Dedifferentiated amniotic fluid mesenchymal stem cell (primary cell): ENCODE measurements around the gene NAGPA.
A peak's percentile ranks its signal among the peaks of the same experiment; 100 is the strongest.
"Not testable (repeated sequence)": the region's sequence is repeated elsewhere in the genome, so short reads cannot be mapped to it uniquely, and the experiment has no call there.

Experiments
- DNase-seq: peaks from one replicate; pipeline ENCODE4 v3.0.0-alpha.2; 2016; ENCODE audit errors: extremely low spot score

The NAGPA gene

DNA sequence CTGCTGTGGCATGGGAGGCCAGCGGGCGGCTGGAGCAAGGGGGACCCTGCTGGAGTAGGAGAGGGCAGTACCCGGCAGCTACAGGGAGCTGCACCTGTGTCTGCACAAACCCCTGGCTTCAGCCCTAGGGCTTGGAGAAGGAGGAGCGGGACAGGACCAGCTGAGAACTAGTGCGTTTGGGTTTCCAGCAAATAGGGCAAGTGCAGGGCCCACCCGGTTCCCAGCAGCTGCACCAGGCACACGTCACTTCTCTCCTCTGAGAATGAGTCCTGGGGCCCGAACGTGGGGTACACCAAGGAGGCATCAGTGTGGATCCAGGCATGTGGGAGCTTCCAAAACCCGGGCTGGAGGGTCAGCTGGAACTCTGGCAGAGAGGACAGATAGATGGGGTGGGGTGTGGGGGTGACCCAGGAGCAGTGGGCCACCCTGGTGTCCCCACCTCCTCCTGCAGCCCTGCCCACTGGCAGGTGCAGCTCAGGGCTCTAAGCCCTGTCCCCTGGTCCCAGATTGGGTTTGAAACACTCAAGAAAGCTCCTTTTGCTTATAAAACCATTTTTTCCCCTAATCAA lies 26.4 kb upstream of the NAGPA start:
- no peak for DNase-seq

DNA sequence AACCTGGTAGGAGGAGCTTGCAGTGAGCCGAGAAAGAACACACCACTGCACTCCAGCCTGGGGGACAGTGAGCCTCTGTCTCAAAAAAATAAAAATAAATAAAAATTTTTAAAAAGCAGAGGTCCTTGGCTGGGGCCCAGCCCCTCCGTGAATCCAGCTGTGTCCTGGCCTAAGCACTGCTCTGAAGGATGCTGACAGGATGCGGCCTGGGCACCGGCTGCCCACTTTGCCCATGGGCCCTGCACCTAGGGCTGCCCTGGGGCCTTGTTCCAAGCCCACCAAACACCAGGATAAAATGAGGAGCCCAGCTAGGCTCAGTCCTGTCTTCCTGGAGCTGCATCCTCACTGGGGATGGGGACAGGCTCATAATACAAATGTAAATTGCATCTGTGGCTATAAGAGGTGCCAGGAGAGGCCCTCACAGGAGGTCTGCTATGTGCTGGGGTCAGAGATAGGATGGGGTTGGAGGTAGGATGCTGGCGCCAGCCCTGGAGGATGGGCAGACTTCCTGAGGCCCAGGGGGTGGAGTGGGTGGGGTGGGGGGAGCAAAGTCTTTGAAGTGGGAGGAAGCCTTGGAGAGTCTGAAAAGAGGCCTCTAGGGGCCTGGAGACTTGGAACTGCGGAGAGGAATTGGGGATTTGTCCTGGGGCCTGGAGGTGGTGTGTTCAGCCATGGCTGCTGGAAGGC lies 25.8 kb upstream of the NAGPA start:
- DNase-seq: no peak

DNA sequence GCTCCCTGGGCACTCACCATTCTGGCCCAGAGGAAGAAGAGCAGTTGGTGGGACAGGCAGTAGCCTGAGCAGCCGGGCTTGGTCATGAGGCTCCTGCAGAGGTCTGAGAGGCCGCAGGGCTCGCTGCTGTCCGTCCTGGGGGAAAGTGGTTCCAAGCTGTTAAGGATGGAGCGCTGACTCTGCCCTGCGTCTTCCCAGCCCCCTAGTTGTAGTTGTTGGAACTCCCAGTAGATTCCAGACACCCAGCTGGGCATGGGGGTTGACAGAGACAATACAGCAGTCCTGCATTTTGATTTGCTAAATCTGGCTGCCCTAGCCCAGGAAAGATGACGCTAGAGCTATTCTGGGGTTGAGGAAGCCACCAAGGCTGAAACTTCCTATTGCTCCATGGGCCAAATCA lies 24.7 kb upstream of the NAGPA start:
- DNase-seq: no peak

DNA sequence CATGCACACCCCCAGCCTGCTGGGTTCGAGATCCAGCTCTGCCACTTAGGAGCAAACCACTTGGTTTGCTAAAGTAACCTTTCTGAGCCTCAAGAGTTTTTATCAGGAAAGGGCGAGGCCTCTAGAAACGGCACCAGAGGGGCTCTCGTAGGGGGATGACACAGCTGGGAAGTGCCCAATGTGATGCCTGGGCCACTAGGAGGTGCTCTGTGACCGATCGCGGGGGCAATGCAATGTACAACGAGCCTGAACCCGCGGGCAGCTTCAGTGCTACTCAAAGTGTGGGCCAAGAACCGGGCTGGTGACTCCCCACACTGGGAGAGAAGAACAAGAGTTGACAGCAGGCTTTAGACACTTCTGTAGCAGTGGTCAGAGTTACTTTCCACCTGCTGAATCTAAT lies 22.6 kb upstream of the NAGPA start:
- DNase-seq: no peak

DNA sequence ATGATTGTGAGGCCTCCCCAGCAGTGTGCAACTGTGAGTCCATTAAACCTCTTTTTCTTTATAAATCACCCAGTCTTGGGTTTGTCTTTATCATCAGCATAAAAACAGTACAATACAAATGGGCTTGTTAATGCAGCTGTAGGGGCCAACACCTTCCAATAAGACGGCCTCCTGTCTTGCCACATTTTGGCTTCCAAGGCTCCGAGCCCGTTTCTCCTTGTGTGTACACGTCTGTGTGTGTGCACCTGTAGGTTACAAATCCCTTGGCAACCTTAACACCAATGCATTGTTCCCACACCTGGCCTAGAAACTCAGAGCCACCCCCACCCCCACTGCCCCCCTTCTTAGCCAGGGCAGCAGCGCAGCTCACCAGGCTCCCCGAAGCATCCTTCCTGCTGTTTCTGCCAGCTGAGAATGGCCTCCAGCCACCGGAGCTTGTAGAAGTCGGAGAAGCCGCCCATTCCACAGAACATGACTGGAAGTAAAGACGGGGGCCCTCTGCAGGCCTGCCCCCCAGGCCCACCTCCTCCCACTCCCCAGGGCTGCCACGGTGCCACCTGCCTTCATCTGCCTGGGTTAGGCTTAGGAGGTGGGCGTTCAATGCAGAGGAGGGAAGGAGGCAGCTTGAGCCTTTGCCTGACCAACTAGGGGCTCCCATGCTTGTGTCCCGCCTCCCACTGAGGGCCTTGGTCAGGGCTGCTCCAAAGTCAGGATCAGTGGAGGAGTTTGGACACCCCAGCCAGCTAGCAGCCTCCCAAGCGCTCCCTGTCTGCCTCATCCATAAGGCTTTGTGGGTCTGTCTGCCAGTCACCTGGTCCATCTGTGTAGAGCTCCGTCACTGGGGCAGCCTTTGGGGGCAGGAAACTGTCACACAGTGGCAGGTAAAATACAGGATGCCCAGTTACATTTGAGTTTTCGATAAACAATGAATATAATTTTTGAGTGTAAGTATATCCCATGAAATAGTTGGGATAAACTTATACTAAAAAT lies 21.4 kb upstream of the NAGPA start:
- no peak for DNase-seq

DNA sequence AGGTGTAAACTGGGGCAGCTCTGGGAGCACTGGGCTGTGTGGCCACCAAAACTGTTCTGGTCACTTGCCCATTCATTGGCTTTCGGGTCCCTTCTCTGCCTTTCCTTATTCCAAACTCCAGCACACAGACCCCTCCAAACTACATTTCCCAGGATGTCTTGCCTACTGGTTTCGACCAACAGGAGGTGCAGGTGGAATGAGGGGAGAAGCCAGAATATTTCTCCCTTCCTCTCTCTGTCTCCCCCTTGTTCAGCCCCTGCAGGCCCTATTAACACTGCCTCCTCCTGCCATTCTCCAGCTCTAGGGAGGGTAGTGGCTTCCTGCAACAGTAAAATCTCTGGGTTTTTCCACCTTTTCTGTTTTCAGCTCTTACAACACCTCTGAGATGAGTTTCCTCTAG lies 13.2 kb upstream of the NAGPA start:
- no peak for DNase-seq

DNA sequence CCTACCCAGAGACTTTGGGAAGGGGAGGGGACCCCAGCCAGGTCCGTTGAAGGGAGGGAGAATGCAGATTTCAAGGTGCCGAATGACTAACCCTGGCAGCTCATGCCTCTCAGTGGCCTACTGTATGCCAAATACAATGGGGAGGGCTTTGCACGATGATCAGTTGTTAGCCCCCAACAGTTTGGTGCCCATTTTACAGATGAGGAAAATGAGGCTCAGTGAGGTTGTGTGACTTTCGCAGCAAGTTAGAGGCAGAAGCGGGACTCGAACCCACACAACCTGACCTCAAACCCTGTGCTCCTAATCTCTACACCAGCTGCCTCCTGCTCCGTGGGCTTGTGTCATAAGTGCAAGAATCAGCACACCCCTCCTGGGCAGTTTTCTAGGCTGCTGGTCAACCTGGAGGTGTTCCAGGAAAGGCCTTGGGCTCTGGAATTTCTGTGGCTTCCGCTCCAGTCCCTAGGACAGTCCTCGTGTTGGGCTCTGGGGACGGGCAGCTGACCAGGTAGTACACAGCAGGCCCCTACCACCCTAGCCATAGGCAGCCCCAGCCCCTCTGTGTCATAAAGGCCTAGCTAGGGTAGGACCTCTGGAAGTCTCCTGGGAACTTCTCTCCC lies 11.9 kb upstream of the NAGPA start:
- DNase-seq: no peak

DNA sequence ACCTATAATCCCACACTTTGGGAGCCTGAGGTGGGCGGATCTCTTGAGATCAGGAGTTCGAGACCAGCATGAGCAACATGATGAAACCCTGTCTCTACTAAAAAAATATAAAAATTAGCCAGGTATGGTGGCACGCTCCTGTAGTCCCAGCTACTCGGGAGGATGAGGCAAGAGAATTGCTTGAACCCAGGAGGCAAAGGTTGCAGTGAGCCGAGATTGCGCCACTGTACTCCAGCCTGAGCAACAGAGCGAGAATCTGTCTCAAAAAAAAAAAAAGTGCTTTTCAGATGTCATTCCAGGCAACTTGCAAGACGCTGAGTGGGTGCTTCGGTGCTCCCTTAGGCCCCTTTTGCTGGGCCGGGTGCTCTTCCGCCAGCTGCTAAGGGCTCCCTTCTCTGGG lies 10.8 kb upstream of the NAGPA start:
- not testable (repeated sequence) for DNase-seq

DNA sequence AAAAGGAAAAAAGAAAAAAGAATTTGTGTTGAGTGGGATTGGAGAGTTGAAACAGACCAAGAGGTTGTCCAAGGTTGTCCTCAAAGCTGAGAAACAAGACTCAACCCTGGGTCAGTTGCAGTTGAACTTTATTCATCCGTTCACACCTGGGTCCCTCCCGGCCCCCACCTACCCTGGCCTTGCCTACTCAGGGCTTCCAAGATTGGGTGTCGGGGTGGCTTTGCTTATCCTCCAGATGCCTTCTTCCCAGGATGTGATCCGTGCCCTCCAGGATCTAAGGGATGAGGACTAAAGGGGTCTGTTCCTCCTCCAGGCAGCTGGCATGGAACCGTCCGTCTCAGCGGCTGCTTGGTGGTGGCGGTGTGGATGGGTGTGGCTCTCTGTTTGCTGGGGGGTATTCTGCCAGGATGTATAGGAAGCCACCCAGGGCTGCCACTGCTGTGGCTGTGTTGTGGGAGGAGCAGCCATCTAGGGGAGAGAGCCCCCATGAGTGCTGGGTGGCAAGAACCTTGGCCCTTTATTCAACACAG lies 10.3 kb upstream of the NAGPA start:
- DNase-seq: no peak

DNA sequence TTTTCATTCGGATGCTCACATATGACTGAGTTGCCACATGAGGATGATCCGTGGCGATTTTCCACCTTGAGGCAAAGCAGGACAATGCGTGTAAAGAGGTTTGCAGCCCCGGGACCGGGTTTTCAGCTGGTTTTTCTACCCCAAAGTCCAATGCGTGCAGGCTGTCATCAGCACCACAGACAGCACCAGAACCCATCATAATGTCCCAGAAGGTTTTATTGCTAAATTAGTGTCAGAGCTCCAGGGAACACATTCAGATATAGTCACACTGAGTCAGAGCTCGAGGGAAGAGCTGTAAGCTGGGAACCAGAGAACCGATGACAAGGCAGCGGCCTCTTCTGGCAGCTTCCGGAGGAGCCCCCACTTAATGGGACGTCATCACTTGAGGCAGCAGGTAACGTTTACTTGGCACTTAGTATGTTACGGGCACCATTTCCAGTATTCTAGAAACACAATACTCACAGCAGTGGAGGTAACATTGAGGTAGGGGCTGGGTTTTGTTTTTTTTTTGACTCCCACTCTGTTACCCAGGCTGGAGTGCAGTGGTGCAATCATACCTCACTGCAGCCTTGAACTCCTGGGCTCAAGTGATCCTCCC lies 8.9 kb upstream of the NAGPA start:
- DNase-seq: no peak

DNA sequence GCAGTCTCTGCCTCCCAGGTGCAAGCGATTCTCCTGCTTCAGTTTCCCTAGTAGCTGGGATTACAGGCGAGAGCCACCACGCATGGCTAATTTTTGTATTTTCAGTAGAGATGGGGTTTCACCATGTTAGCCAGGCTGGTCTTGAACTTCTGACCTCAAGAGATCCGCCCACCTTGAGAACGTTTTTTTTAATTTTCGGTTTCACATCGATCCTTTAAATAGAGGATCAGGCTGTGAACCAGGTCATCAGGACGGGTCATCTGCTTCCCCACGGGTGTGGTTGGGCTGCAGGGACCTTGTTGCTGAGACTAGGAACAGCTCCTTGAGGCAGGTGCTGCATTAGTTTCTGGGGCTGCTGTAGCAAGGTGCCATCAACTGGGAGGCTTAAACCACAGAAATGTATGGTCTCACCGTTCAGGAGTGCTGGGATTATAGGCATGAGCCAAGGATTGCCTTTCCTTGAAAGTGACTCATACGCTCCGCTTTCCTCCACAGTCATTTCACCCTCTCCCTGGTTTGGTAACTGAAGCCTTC lies 7.9 kb upstream of the NAGPA start:
- peak; percentile 17 for DNase-seq

DNA sequence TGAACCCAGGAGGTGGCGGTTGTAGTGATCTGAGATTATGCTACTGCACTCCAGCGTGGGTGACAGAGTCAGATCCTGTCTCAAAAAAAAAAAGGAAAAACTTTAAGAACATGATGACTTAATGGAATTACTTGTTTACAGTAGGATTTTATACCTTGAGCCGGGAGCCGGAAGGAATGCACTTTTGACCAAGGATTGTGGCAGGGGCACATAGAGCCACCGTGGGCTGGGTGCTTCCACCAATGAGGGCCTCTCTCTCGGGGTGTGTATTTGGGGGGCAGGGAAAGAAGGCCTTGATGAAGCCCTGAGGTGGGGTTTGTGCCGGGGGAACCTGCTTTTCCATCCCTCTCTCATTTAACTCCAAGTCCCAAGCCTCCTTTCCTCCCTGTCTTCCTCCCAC lies 6.7 kb upstream of the NAGPA start:
- DNase-seq: no peak

DNA sequence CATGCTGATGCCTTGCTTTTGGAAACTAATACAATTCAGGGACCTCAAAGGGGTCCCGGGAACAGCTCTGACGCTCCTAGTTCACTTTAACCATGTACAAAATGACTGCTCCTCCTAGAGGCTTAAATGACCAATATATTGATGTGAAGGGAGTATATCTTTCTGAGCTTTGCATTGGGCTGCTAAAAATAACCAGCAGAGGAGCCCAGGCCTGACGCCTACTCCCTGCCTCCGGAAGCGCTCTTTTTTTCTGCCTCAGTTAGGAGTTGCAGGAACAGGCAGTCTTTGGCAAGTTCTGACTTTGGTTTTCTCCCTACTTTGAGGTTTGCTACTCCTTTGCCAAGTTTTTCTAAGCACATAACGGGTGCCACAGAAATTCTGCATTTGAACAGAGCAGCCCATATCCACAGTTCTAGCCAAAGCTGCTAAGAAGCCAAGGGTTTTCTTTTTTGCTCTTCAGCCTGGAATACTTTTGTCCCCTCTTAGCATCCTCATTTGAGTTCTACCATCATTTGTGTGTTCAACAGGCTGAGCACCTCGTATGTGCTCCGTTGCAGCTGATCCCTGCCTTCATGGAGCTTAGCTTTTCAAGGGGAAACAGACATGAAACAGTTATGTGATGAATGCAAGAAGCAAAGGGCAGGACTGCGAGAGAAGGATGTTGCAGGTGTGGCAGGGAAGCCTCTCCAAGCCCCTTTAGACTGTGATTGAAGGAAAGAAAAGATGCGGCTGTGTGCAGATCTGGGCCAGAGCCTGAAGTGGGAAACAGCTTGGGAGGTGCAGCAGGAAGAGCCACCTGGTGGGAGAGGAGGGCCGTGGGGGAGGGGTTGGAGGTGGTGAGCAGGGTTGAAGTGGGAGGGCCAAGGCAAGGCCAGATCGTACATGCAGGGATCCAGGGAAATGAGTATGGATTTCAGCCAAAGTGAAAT lies 2.8 kb upstream of the NAGPA start:
- DNase-seq: no peak

DNA sequence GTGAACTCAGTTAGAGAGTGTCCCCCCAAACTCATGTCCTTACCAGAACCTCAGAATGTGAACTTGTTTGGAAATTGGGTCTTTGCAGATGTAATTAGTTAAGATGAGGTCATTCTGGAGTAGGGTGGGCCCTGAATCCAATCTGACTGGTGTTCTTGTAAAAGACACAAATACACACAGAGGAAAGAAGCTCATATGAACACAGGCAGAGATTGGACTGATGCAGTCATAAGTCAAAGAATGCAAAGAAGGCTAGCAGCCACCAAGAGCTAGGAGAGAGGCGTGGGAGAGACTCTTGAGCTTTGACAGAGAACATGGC lies 2.1 kb upstream of the NAGPA start:
- no peak for DNase-seq

DNA sequence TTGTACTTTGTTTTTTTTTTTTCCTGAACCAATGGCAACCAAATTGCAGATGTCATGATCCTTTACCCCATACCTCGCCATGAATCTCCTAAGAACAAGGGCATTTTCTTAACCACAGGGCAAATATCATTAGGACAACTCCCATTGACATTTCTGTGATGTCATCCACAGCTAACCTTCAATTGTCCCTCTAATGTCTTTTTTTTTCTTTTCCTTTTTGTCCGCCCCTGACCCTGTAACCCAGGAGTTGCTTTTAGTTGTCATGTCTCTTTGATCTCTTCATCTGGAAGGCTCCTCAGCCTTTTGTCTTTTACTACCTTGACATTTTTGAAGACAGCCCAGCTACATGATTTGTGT lies 410 bp upstream of the NAGPA start:
- no peak for DNase-seq

DNA sequence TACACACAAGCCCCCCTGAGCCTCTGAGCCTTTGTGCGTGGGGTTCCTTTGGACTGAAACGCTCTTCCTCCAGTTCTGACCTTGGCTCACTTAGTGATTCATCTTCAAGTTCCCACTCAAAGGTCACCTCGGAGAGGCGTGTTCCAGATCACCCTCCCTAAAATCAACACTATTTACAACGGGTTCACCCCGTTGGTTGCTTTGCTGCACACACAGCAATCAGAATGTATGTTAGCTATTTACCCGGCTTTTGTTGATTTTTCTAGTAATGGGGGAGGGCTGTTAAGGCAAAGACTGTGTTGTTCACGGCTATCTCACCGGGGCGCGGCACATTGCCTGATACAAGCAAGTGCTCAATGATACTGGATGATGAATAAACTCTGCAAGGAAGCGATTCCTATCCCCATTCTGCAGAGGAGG lies 977 bp downstream of the NAGPA start:
- no peak for DNase-seq

DNA sequence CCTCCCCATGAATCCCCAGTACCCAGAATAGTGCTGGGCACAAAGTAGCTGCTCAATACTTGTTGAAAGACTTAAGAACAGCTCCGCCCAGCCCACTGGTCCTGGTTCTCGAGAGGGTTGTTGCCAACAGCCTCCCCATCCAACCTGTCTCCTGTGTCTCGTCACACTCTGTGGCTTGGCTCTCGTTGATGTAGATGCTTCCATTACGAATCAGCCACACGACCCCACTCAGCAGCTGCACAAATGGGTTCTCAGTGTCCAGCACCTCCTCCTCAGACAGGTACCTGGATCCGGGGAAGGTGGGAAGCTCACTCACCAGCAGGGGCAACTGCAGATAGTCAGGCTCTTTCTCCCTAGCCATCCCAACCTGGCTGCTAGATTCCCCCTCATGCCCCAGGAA lies 2.1 kb downstream of the NAGPA start:
- DNase-seq: no peak

DNA sequence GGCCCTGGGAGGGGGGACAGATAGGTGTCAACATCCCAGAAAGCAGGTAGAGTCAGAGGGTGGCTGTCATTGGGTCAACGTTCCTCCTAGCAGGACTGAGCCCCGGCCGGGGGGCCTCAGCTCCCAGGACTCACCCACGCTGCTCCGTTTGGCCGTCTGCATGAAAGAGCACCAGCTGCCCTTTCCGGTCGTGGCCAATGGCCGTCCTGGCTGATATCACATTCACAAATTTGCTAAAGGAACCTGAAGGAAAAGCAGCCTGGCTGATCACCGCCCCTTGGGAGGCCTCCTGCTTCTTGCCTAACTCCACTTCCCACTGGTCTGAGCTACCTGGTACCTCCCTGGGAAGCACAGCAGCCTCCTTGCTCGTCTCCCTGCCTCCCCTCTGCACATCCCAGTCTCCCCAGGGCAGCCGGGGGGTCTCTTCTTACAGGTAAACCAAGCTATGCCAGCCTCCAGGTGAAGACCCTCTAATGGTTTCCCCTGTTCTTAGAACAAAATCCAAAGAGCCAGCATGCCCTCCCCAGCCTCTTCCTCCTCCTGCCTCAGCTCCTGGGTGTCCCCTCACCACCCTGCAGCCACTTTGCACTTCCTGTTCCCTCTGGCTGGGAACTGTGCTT lies 3.4 kb downstream of the NAGPA start:
- no peak for DNase-seq

DNA sequence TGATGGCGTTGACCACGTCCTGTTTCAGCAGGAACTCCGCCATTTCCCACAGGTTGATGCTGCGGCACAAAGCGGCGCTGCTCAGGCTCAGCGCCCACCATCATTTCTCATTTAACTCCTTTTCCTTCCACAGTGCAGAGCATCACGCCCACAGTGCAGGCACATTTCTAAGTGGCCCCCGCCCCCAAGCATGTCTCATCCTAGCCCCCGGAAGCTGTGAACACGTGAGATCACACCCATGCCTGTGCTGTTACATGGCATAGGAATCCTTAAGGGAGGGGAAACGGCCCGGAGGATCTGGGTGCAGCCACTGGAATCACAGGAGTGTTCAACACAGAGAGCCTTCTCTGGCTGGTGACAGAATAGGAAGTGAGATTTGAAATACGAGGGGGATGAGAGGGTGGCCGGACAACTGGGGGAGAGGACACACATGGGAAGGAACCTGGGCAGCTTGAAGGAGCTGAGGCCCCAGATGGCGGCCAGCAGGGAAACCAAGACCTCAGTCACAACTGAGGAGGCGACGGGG lies 4.7 kb downstream of the NAGPA start:
- no peak for DNase-seq
